ENCODE data around the gene GRIK4. TPM values are rescaled to one million over a fixed set of nuclear protein-coding genes. Genes with fewer than 3 reads are reported as not detected.
A peak's percentile ranks its signal among the peaks of the same experiment; 100 is the strongest.

The GRIK4 gene
- polyA plus RNA-seq, 1 of the 3 experiments (the other 2 are of a cell fraction): 0.03 TPM

DNA sequence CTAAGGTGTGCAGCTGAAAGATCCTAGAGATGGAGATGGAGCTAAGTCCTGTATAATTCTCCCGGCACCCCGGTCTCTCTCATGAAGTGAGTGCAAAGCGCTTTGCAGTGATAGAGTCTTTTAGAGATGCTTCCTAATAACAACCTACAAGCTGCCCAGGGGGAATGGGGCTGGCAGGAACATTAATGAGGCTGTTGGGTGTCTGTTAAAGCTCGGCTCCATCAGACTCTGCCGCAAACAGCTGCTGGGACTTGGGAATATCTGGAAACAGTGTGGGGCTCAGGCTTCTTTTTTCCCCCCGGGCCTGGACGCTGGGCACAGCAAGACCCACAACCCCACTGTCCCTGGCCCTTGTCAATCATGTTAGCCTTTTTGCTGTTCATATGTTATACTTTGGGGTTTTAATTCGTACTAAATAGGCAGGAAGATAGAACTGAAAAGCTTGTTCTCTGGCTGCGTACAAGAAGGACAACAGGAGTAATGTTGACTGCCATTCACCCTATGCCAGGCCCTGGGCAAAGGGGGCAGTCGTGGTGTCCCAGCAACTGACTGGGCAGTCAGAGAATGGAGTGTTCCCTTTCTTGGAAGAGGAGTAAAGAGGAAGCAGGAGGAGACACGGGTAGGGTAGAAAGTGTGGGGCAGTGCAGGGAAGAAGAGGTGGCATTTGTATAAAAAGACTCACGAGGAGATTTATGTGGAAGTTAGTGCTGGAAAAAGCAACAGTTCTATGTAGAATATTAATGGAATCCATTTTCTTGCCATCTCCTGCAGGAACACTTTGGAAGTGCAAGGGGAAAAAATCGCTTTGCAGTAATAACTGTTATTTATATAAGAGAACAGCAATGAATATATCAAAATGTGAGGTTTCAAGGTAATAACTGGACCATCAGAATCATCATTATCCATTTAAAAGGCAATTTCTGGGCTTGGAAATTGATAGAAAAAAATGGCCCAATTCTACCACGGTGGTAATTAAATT is 232.8 kb downstream of the GRIK4 start (continued):
- TF ChIP-seq, protein P1, sequence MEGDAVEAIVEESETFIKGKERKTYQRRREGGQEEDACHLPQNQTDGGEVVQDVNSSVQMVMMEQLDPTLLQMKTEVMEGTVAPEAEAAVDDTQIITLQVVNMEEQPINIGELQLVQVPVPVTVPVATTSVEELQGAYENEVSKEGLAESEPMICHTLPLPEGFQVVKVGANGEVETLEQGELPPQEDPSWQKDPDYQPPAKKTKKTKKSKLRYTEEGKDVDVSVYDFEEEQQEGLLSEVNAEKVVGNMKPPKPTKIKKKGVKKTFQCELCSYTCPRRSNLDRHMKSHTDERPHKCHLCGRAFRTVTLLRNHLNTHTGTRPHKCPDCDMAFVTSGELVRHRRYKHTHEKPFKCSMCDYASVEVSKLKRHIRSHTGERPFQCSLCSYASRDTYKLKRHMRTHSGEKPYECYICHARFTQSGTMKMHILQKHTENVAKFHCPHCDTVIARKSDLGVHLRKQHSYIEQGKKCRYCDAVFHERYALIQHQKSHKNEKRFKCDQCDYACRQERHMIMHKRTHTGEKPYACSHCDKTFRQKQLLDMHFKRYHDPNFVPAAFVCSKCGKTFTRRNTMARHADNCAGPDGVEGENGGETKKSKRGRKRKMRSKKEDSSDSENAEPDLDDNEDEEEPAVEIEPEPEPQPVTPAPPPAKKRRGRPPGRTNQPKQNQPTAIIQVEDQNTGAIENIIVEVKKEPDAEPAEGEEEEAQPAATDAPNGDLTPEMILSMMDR (IDR thresholded peaks at IDR 0.05): no peak
- TF ChIP-seq EZH2phosphoT487 (IDR thresholded peaks at IDR 0.05; ENCODE audit: borderline replicate concordance, low read depth) (no peak), MEF2A (IDR thresholded peaks at IDR 0.05; ENCODE audit: borderline replicate concordance, low read depth) (no peak), NFIC (IDR thresholded peaks at IDR 0.05; ENCODE audit: borderline replicate concordance) (no peak), FOXM1 (IDR thresholded peaks at IDR 0.05; ENCODE audit: low read depth) (no peak), ELF1 (IDR thresholded peaks at IDR 0.05) (no peak), CHD2 (IDR thresholded peaks at IDR 0.05; ENCODE audit: low read length, partially characterized antibody) (peak; percentile 49), GATA2 (CRISPR knock-in tag; IDR thresholded peaks at IDR 0.05) (0 out of 2 replicates have a peak, but pooled peaks have one; percentile 11), FOSL2 (IDR thresholded peaks at IDR 0.05; ENCODE audit: borderline replicate concordance, low read depth) (no peak), FOXJ3 (CRISPR knock-in tag; IDR thresholded peaks at IDR 0.05) (no peak), JUND (IDR thresholded peaks at IDR 0.05) (no peak), RFX5 (IDR thresholded peaks at IDR 0.05; ENCODE audit: low read length) (no peak), NRF1 (IDR thresholded peaks at IDR 0.05; ENCODE audit: low read depth, low read length) (no peak), YY1 (IDR thresholded peaks at IDR 0.05; ENCODE audit: low read depth) (no peak), RCOR1 (IDR thresholded peaks at IDR 0.05; ENCODE audit: low read length) (peak; percentile 12; the same call in 1 of the 2 replicates)
- TF ChIP-seq, protein P2, sequence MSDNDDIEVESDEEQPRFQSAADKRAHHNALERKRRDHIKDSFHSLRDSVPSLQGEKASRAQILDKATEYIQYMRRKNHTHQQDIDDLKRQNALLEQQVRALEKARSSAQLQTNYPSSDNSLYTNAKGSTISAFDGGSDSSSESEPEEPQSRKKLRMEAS (IDR thresholded peaks at IDR 0.05; ENCODE audit: low read depth): no peak
- TF ChIP-seq, protein P3, sequence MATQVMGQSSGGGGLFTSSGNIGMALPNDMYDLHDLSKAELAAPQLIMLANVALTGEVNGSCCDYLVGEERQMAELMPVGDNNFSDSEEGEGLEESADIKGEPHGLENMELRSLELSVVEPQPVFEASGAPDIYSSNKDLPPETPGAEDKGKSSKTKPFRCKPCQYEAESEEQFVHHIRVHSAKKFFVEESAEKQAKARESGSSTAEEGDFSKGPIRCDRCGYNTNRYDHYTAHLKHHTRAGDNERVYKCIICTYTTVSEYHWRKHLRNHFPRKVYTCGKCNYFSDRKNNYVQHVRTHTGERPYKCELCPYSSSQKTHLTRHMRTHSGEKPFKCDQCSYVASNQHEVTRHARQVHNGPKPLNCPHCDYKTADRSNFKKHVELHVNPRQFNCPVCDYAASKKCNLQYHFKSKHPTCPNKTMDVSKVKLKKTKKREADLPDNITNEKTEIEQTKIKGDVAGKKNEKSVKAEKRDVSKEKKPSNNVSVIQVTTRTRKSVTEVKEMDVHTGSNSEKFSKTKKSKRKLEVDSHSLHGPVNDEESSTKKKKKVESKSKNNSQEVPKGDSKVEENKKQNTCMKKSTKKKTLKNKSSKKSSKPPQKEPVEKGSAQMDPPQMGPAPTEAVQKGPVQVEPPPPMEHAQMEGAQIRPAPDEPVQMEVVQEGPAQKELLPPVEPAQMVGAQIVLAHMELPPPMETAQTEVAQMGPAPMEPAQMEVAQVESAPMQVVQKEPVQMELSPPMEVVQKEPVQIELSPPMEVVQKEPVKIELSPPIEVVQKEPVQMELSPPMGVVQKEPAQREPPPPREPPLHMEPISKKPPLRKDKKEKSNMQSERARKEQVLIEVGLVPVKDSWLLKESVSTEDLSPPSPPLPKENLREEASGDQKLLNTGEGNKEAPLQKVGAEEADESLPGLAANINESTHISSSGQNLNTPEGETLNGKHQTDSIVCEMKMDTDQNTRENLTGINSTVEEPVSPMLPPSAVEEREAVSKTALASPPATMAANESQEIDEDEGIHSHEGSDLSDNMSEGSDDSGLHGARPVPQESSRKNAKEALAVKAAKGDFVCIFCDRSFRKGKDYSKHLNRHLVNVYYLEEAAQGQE (IDR thresholded peaks at IDR 0.05; ENCODE audit: low read depth, low read length): no peak
- TF ChIP-seq, protein P4, sequence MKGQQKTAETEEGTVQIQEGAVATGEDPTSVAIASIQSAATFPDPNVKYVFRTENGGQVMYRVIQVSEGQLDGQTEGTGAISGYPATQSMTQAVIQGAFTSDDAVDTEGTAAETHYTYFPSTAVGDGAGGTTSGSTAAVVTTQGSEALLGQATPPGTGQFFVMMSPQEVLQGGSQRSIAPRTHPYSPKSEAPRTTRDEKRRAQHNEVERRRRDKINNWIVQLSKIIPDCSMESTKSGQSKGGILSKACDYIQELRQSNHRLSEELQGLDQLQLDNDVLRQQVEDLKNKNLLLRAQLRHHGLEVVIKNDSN (IDR thresholded peaks at IDR 0.05; ENCODE audit: borderline replicate concordance, low read depth): no peak

Measured in SK-N-SH (cell line).